OCI-LY7 (cell line): ENCODE data around the gene DHX34. TPM values are rescaled to one million over a fixed set of nuclear protein-coding genes. Genes with fewer than 3 reads are reported as not detected.
A peak's percentile ranks its signal among the peaks of the same experiment; 100 is the strongest.

Source experiments
- BruUV-seq: library from RNA; stranded (reverse); fragments of 400-500 nt; replicated peaks from 2 replicates; lab custom pipeline; 2021; lab: Mats Ljungman, UMichigan
- CTCF ChIA-PET: fragments of 300-600 bp; sonication (Branson Sonifier 250); formaldehyde crosslinking; loops from one replicate; lab custom pipeline; 2022; ENCODE audit warnings: antibody characterized with exemption; ENCODE audit not compliant: unreplicated experiment; lab: Charles Lee
- POLR2A ChIA-PET: fragments of 300-600 bp; sonication (Branson Sonifier 250); formaldehyde crosslinking; loops from one replicate; lab custom pipeline; 2022; ENCODE audit warnings: antibody characterized with exemption; lab: Charles Lee
- DNase-seq: peaks from one replicate; pipeline ENCODE4 v3.0.0-alpha.2; 2015; ENCODE audit warnings: low spot score
- H2AFZ ChIP-seq: fragments of 200-600 bp; sonication (generic), shearing (Covaris generic); 2 replicates; pipeline ENCODE4 v1.6.1; 2014; ENCODE audit warnings: mild to moderate bottlenecking, antibody characterized with exemption, low read length, moderate library complexity
- H3K27ac ChIP-seq: fragments of 200-600 bp; sonication (generic); 2 replicates; pipeline ENCODE4 v1.5.1; 2014; ENCODE audit warnings: mixed run types, low read depth, mild to moderate bottlenecking, moderate library complexity, low read length, inconsistent platforms; ENCODE audit not compliant: poor library complexity, severe bottlenecking
- H3K36me3 ChIP-seq: fragments of 200-600 bp; sonication (generic); 2 replicates; pipeline ENCODE4 v1.6.1; 2014; ENCODE audit warnings: mild to moderate bottlenecking, antibody characterized with exemption, low read length, moderate library complexity, mixed read lengths; ENCODE audit not compliant: insufficient read depth
- H3K4me1 ChIP-seq: fragments of 200-600 bp; sonication (generic); 2 replicates; pipeline ENCODE4 v1.5.1; 2014; ENCODE audit warnings: mild to moderate bottlenecking, low read length; ENCODE audit not compliant: insufficient read depth, poor library complexity, severe bottlenecking
- H3K4me2 ChIP-seq: fragments of 200-600 bp; sonication (generic); 2 replicates; pipeline ENCODE4 v1.6.1; 2014; ENCODE audit warnings: mild to moderate bottlenecking, low read length
- H3K4me3 ChIP-seq: fragments of 200-600 bp; sonication (generic); 2 replicates; pipeline ENCODE4 v1.5.1; 2014; ENCODE audit warnings: mild to moderate bottlenecking, low read depth, low read length; ENCODE audit not compliant: poor library complexity, severe bottlenecking
- H3K79me2 ChIP-seq: fragments of 200-600 bp; sonication (generic); 2 replicates; pipeline ENCODE4 v1.6.1; 2016; ENCODE audit warnings: low read depth, mild to moderate bottlenecking, low read length, moderate library complexity, mixed read lengths; ENCODE audit not compliant: insufficient read depth
- H3K9me2 ChIP-seq: fragments of 200-600 bp; sonication (generic); 2 replicates; pipeline ENCODE4 v1.6.1; 2016; ENCODE audit warnings: mild to moderate bottlenecking, low read length, mixed read lengths; ENCODE audit not compliant: insufficient read depth
- H3K9me3 ChIP-seq: fragments of 200-600 bp; sonication (generic); 2 replicates; pipeline ENCODE4 v1.6.1; 2014; ENCODE audit warnings: mild to moderate bottlenecking, mixed run types, low read length, mixed read lengths
- H4K20me1 ChIP-seq: fragments of 200-600 bp; sonication (generic); 2 replicates; pipeline ENCODE4 v1.6.1; 2014; ENCODE audit warnings: mild to moderate bottlenecking, antibody characterized with exemption, low read length, moderate library complexity, mixed read lengths; ENCODE audit not compliant: insufficient read depth
- EZH2phosphoT487 ChIP-seq: fragments of 200-600 bp; sonication (generic); IDR thresholded peaks from 2 replicates; pipeline ENCODE4 v1.6.1; 2018; ENCODE audit warnings: low read depth, borderline replicate concordance, mild to moderate bottlenecking, mixed run types, antibody characterized with exemption, low read length, moderate library complexity, mixed read lengths
- intact Hi-C: fragments of 100-400 bp; cut with micrococcal nuclease; formaldehyde crosslinking; loops from one replicate; pipeline ENCODE4 v1.10.0; 2022; ENCODE audit not compliant: unreplicated experiment
- total RNA-seq, 2 experiments: library from RNA; depleted of rRNA in 1 of 2; stranded (reverse); fragments of >200 nt in 1 of 2; shearing (Covaris generic) in 1 of 2; gene quantifications; 2 replicates each; pipeline ENCODE4 v1.2.3, GENCODE V29; 2014 to 2022
- TF ChIP-seq, protein P1 (sequence below): fragments of 200-600 bp; sonication (generic); conservative IDR thresholded peaks from 2 replicates; pipeline ENCODE4 v1.5.1; 2014; ENCODE audit warnings: mild to moderate bottlenecking, antibody characterized with exemption, low read length, moderate library complexity, mixed read lengths

DHX34 gene
- total RNA-seq, 2 experiments from 2014 or later: 19.7 to 32.2 TPM

DNA sequence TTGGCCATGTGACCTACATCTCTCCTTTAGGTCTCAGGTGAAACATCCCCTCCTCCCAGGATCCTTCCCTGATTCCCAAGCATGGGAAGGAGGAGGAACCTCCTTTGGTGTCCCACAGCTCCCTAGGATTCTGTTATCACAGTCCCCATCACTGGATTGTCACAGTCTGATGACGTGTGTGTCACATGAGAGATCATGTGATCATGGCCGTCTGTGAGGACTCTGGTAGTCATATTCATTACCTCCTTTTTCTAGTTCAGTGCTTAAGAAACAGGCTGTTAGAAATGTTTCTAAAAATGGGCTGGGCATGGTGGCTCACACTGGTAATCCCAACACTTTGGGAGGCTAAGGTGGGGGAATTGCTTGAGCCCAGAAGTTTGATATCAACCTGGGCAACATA is 3.0 kb downstream of the DHX34 start:
- H3K36me3 ChIP-seq: peaks cover 58% of the 10 kb centered on the region
- H3K9me3 ChIP-seq: no peaks in the 10 kb centered on the region
- CTCF ChIA-PET: no interaction called here
- no peak overlapping the region for H3K4me3 ChIP-seq
- H3K9me2 ChIP-seq: no peaks in the 10 kb centered on the region
- H3K4me1 ChIP-seq: peaks cover 27% of the 10 kb centered on the region
- POLR2A ChIA-PET: no interaction called here
- no peak overlapping the region for H3K27ac ChIP-seq
- BruUV-seq: no TSS peak
- TF ChIP-seq, protein P1, sequence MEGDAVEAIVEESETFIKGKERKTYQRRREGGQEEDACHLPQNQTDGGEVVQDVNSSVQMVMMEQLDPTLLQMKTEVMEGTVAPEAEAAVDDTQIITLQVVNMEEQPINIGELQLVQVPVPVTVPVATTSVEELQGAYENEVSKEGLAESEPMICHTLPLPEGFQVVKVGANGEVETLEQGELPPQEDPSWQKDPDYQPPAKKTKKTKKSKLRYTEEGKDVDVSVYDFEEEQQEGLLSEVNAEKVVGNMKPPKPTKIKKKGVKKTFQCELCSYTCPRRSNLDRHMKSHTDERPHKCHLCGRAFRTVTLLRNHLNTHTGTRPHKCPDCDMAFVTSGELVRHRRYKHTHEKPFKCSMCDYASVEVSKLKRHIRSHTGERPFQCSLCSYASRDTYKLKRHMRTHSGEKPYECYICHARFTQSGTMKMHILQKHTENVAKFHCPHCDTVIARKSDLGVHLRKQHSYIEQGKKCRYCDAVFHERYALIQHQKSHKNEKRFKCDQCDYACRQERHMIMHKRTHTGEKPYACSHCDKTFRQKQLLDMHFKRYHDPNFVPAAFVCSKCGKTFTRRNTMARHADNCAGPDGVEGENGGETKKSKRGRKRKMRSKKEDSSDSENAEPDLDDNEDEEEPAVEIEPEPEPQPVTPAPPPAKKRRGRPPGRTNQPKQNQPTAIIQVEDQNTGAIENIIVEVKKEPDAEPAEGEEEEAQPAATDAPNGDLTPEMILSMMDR: no peak
- TF ChIP-seq EZH2phosphoT487: no peak
- H2AFZ ChIP-seq: no peak overlapping the region
- H4K20me1 ChIP-seq: no peaks in the 10 kb centered on the region
- peaks cover 27% of the 10 kb centered on the region for H3K79me2 ChIP-seq
- H3K4me2 ChIP-seq: peak overlapping the region; percentile 38
- DNase-seq: no peak
- intact Hi-C loops: no loop called here

DNA sequence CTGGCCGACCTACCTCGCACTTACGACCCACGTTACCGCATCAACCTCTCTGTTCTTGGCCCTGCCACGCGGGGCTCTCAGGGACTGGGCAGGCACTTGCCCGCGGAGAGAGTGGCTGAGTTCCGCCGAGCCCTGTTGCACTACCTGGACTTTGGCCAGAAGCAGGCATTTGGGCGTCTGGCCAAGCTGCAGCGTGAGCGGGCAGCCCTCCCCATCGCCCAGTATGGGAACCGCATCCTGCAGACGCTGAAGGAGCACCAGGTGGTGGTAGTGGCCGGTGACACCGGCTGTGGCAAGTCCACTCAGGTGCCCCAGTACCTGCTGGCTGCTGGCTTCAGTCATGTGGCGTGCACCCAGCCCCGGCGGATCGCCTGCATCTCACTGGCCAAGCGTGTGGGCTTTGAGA is 4.2 kb downstream of the DHX34 start:
- H3K79me2 ChIP-seq: peaks cover 27% of the 10 kb centered on the region
- POLR2A ChIA-PET: no interaction called here

DNA sequence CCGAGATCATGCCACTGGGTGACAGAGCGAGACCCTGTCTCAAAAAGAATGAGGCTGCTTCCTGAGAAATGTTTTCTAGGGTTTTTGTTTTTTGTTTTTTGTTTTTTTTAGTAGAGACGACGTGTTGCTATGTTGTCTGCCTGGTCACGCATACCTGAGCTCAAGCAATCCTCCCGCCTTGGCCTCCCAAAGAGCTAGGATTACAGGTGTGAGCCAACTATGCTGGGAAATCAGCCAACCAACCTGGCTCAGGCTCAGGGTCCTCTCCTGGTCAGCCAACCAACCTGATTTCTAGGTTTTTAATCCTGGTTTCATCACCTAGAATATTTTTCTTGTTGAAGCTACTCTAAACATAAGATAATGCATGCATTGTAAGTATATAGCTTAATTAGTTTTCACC is 7.8 kb downstream of the DHX34 start:
- Histone ChIP-seq H3K36me3 (peaks cover 99% of the 10 kb centered on the region), H3K4me1 (peaks cover 2% of the 10 kb centered on the region), H3K79me2 (peaks cover 4% of the 10 kb centered on the region; the same call in 1 of the 2 replicates), H3K27ac (no peak overlapping the region), H3K4me2 (no peak overlapping the region), H3K4me3 (no peak overlapping the region), H2AFZ (no peak overlapping the region), H3K9me2 (no peaks in the 10 kb centered on the region), H3K9me3 (no peaks in the 10 kb centered on the region), H4K20me1 (no peaks in the 10 kb centered on the region)
- CTCF ChIA-PET: no interaction called here
- BruUV-seq: no TSS peak
- no peak for DNase-seq
- TF ChIP-seq, protein P1: no peak
- no peak for TF ChIP-seq EZH2phosphoT487
- intact Hi-C loops: no loop called here
- POLR2A ChIA-PET: interaction anchor here (0.6 to 1.1 kb wide), 3 partner anchors 8 to 222 kb away, joined by 3 to 7 read pairs (median 6); no protein-coding TSS in a partner anchor

More for the DNA sequence above, 4.2 kb downstream of the DHX34 start:
- TF ChIP-seq EZH2phosphoT487: no peak
- TF ChIP-seq, protein P1: no peak
- Histone ChIP-seq H3K9me3 (no peaks in the 10 kb centered on the region), H3K4me3 (no peak overlapping the region), H3K4me2 (no peak overlapping the region), H3K27ac (no peak overlapping the region), H3K4me1 (peaks cover 27% of the 10 kb centered on the region), H3K9me2 (no peaks in the 10 kb centered on the region), H2AFZ (no peak overlapping the region), H4K20me1 (no peaks in the 10 kb centered on the region), H3K36me3 (peaks cover 70% of the 10 kb centered on the region)
- CTCF ChIA-PET: no interaction called here
- no peak for DNase-seq
- no TSS peak for BruUV-seq
- intact Hi-C loops: no loop called here
